Keratinocyte (primary cell): Measurements from ENCODE around the gene OVOL1.

Source experiments
- EZH2 ChIP-seq: IDR thresholded peaks from one replicate; pipeline ENCODE4 v1.6.1; 2012; ENCODE audit warnings: inconsistent platforms, mild to moderate bottlenecking, low read length, moderate library complexity
- TF ChIP-seq, protein P1 (sequence below), 3 experiments: IDR thresholded peaks in 1 of 3; conservative IDR thresholded peaks in 1 of 3; optimal IDR thresholded peaks in 1 of 3; 2 replicates in 2 of 3; 3 replicates in 1 of 3; pipeline versions ENCODE3 to v1.5.1; 2011; ENCODE audit warnings: low read length in 3 of 3, mild to moderate bottlenecking in 3 of 3, moderate library complexity in 2 of 3, control low read depth in 1 of 3, inconsistent platforms in 1 of 3; ENCODE audit not compliant: insufficient read depth in 2 of 3; ENCODE audit errors: extremely low read depth in 1 of 3

- no peak for TF ChIP-seq EZH2
- TF ChIP-seq, protein P1, sequence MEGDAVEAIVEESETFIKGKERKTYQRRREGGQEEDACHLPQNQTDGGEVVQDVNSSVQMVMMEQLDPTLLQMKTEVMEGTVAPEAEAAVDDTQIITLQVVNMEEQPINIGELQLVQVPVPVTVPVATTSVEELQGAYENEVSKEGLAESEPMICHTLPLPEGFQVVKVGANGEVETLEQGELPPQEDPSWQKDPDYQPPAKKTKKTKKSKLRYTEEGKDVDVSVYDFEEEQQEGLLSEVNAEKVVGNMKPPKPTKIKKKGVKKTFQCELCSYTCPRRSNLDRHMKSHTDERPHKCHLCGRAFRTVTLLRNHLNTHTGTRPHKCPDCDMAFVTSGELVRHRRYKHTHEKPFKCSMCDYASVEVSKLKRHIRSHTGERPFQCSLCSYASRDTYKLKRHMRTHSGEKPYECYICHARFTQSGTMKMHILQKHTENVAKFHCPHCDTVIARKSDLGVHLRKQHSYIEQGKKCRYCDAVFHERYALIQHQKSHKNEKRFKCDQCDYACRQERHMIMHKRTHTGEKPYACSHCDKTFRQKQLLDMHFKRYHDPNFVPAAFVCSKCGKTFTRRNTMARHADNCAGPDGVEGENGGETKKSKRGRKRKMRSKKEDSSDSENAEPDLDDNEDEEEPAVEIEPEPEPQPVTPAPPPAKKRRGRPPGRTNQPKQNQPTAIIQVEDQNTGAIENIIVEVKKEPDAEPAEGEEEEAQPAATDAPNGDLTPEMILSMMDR (optimal IDR thresholded peaks at IDR 0.05 in 1 of 3, IDR thresholded peaks at IDR 0.05 in 1 of 3, conservative IDR thresholded peaks at IDR 0.05 in 1 of 3; ENCODE audit: extremely low read depth in 1 of 3, insufficient read depth in 2 of 3, low read length in 3 of 3): no peak
These were observed 8.4 kb upstream of the OVOL1 start for GRCh38 chr11:65778431-65778900.
